22Rv1 (cell line): ENCODE measurements around the gene SLC25A25.

Experiments used
- ZFX ChIP-seq: fragments of 450-650 bp; IDR thresholded peaks from 2 replicates; pipeline ENCODE4 v1.6.1; 2017; ENCODE audit warnings: antibody characterized with exemption, borderline replicate concordance
- TF ChIP-seq, protein P1 (sequence below): fragments of 450-650 bp; IDR thresholded peaks from 2 replicates; pipeline ENCODE4 v1.5.1; 2017; ENCODE audit warnings: mild to moderate bottlenecking

DNA sequence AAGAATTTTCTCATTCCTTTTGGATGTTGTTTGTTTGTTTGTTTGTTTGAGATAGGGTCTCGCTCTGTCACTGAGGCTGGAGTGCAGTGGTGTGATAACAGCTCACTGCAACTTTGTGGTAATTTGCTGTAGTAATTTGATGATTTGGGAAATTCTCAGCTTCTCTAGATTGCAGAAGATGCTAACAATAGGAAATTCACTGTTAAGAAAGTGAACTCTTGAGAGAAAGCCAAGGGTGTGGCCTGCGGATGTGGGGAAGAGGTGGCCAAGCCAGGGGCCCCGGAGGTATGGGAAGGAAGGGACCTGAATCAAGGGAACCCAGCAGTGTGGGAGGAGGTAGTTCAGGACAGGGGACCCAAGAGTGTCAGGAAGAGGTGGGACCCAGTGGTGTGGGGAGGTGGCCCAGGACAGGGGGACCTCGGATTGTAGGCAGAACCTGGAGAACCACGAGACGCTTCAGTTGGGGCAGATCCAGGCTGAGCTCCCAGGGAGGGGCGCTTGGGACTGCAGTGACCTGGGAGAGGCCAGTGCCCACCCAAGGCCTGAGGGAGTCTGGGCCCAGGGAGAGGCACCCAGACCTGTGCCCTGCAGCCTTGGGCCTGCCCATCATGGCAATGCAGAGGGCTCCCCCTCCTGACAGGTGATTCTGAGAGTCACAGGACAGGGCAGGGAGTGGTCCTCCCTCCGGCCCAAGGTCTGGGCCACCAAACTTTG lies 75.7 kb downstream of the SLC25A25 start:
- TF ChIP-seq, protein P1, sequence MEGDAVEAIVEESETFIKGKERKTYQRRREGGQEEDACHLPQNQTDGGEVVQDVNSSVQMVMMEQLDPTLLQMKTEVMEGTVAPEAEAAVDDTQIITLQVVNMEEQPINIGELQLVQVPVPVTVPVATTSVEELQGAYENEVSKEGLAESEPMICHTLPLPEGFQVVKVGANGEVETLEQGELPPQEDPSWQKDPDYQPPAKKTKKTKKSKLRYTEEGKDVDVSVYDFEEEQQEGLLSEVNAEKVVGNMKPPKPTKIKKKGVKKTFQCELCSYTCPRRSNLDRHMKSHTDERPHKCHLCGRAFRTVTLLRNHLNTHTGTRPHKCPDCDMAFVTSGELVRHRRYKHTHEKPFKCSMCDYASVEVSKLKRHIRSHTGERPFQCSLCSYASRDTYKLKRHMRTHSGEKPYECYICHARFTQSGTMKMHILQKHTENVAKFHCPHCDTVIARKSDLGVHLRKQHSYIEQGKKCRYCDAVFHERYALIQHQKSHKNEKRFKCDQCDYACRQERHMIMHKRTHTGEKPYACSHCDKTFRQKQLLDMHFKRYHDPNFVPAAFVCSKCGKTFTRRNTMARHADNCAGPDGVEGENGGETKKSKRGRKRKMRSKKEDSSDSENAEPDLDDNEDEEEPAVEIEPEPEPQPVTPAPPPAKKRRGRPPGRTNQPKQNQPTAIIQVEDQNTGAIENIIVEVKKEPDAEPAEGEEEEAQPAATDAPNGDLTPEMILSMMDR = no peak
- TF ChIP-seq ZFX = no peak
